ENCODE results near the gene PARVA. TPM values are rescaled to one million over a fixed set of nuclear protein-coding genes. Genes with fewer than 3 reads are reported as not detected.

PARVA gene
- total RNA-seq, 1 experiment from 2014 or later: 18.1 TPM

DNA sequence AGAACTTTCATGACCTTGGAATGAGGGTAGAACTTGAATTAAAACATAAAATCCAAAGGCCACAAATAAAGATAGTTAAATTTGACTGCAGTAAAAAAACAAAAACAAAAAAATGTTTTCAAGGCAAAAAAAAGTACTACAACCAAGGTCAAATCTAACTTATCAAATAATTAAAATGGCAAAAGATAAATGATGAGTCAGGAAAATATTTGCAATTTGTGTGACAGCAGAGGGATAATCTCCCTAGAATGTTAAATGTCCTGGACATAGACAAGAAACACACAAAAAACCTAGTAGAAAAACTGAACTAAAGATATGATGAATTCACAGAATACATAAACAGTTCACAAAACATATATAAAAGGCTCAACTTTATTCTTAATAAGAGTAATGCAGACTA, 186.6 kb downstream of the PARVA start:
- H3K9ac ChIP-seq (ENCODE audit: extremely low read depth, insufficient read length, low read length): no peak overlapping the region
- H2BK20ac ChIP-seq (ENCODE audit: low read depth, low read length, poor library complexity, severe bottlenecking): no peak overlapping the region
- peaks cover 0 to 1% (median 0%) of the 10 kb centered on the region in 3 experiments; a peak in 2 of 7 replicates for H3K36me3 Mint-ChIP-seq (ENCODE audit: insufficient read depth in 1 of 3, low read depth in 3 of 3)
- H4K91ac ChIP-seq (ENCODE audit: insufficient read length, low read depth, low read length): no peak overlapping the region
- no peak overlapping the region for H2BK5ac ChIP-seq (ENCODE audit: insufficient read length, low read length)
- no peak overlapping the region for H2BK12ac ChIP-seq (ENCODE audit: insufficient read length, low read depth, low read length)
- H3T11ph ChIP-seq (ENCODE audit: low read length): no peak overlapping the region
- H3K9me3 Mint-ChIP-seq: peaks cover 0 to 9% of the 10 kb centered on the region in 2 experiments; a peak in 3 of 5 replicates
- H3K4me3 Mint-ChIP-seq: no peak overlapping the region
- H3K18ac ChIP-seq (ENCODE audit: insufficient read length, low read depth, low read length): no peak overlapping the region
- H3K14ac ChIP-seq (ENCODE audit: insufficient read depth, low read length): no peak overlapping the region
- no peak overlapping the region for H2BK15ac ChIP-seq (ENCODE audit: low read depth, low read length)
- no peak overlapping the region for H3K4me2 ChIP-seq (ENCODE audit: insufficient read depth, insufficient read length, low read length)
- H2AFZ ChIP-seq (ENCODE audit: low read length): no peak overlapping the region
- no peak for DNase-seq
- no peaks in the 10 kb centered on the region for H4K20me1 ChIP-seq (ENCODE audit: control insufficient read depth, insufficient read depth, insufficient read length)
- no peaks in the 10 kb centered on the region for H3K79me1 ChIP-seq (ENCODE audit: insufficient read depth, low read depth, low read length, poor library complexity, severe bottlenecking)
- no peak overlapping the region for H4K5ac ChIP-seq (ENCODE audit: insufficient read length, low read depth, low read length)
- H3K27me3 Mint-ChIP-seq (ENCODE audit: low read depth): no peaks in the 10 kb centered on the region; the same call in 1 of the 2 replicates
- no peak overlapping the region for H3K23ac ChIP-seq (ENCODE audit: insufficient read length, low read depth, low read length)
- no peak overlapping the region for H4K8ac ChIP-seq (replicated peaks; ENCODE audit: insufficient read length, low read depth, low read length)
- TF ChIP-seq, protein P1, sequence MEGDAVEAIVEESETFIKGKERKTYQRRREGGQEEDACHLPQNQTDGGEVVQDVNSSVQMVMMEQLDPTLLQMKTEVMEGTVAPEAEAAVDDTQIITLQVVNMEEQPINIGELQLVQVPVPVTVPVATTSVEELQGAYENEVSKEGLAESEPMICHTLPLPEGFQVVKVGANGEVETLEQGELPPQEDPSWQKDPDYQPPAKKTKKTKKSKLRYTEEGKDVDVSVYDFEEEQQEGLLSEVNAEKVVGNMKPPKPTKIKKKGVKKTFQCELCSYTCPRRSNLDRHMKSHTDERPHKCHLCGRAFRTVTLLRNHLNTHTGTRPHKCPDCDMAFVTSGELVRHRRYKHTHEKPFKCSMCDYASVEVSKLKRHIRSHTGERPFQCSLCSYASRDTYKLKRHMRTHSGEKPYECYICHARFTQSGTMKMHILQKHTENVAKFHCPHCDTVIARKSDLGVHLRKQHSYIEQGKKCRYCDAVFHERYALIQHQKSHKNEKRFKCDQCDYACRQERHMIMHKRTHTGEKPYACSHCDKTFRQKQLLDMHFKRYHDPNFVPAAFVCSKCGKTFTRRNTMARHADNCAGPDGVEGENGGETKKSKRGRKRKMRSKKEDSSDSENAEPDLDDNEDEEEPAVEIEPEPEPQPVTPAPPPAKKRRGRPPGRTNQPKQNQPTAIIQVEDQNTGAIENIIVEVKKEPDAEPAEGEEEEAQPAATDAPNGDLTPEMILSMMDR (conservative IDR thresholded peaks at IDR 0.05): no peak
- no peak overlapping the region for H2BK120ac ChIP-seq (ENCODE audit: low read depth, low read length, poor library complexity, severe bottlenecking)
- H3K27ac ChIP-seq (ENCODE audit: insufficient read length, low read depth, low read length): no peak overlapping the region
- H3K79me2 ChIP-seq (ENCODE audit: insufficient read depth, low read length): no peaks in the 10 kb centered on the region
- H3K4ac ChIP-seq (ENCODE audit: low read depth, low read length): no peak overlapping the region
- no peaks in the 10 kb centered on the region for H3K9me3 ChIP-seq (ENCODE audit: control insufficient read depth, low read depth, low read length)
- H3K4me1 ChIP-seq (ENCODE audit: insufficient read depth, low read length): no peaks in the 10 kb centered on the region
- no peak overlapping the region for H3K56ac ChIP-seq (ENCODE audit: insufficient read length, low read depth, low read length)
- no peak overlapping the region for H2AK5ac ChIP-seq (ENCODE audit: insufficient read length, low read length)
- H3K4me1 Mint-ChIP-seq: no peaks in the 10 kb centered on the region
- H3K27ac Mint-ChIP-seq: no peak overlapping the region
- no peaks in the 10 kb centered on the region for H3K23me2 ChIP-seq (ENCODE audit: insufficient read length, low read depth, low read length, poor library complexity, severe bottlenecking)
- H3K27me3 ChIP-seq (ENCODE audit: insufficient read depth, low read length): no peaks in the 10 kb centered on the region
